ENCODE measurements around the gene TMEM253. TPM values are rescaled to one million over a fixed set of nuclear protein-coding genes. Genes with fewer than 3 reads are reported as not detected.
A peak's percentile ranks its signal among the peaks of the same experiment; 100 is the strongest.

Gene TMEM253
- total RNA-seq, 1 donor from 2014 or later: 1.9 TPM

- Mint-ChIP-seq H3K36me3 (peaks cover 5% of the 10 kb centered on the region), H3K4me3 (peak within 1 kb of the TSS; percentile 88), H3K27ac (peak within 1 kb of the TSS; percentile 95), H3K9me3 (no peaks in the 10 kb centered on the region), H3K4me1 (peaks cover 31% of the 10 kb centered on the region), H3K27me3 (ENCODE audit: low read depth) (peaks cover 7% of the 10 kb centered on the region)
- peak in 1 of 2 experiments; percentile 59 for DNase-seq (ENCODE audit: low spot score in 2 of 2, unreplicated experiment in 2 of 2)
- TF ChIP-seq CTCF (IDR thresholded peaks at IDR 0.05; ENCODE audit: unreplicated experiment): no peak
Observed at GRCh38 chr14:21070083-21070609, 30.7 kb upstream of the TMEM253 start, which contains the start of gene ARHGEF40. TSS of gene ARHGEF40 (plus strand) at chr14:21070304. CDS start at chr14:21070397, 93 bp downstream.

GRCh38 chr14:21070610-21071224 lies 30.1 kb upstream of the TMEM253 start:
- Mint-ChIP-seq H3K4me1 (peaks cover 31% of the 10 kb centered on the region), H3K36me3 (peaks cover 8% of the 10 kb centered on the region), H3K9me3 (no peaks in the 10 kb centered on the region), H3K27me3 (ENCODE audit: low read depth) (peaks cover 7% of the 10 kb centered on the region), H3K4me3 (peak overlapping the region; percentile 87), H3K27ac (peak overlapping the region; percentile 93)
- no peak for TF ChIP-seq CTCF (IDR thresholded peaks at IDR 0.05; ENCODE audit: unreplicated experiment)
- peak in 1 of 2 experiments; percentile 49 for DNase-seq (ENCODE audit: low spot score in 2 of 2, unreplicated experiment in 2 of 2)

GRCh38 chr14:21071225-21072030 lies 29.4 kb upstream of the TMEM253 start:
- Mint-ChIP-seq H3K27me3 (ENCODE audit: low read depth) (peaks cover 7% of the 10 kb centered on the region), H3K9me3 (no peaks in the 10 kb centered on the region), H3K4me1 (peaks cover 31% of the 10 kb centered on the region), H3K36me3 (peaks cover 15% of the 10 kb centered on the region), H3K27ac (peak overlapping the region; percentile 93), H3K4me3 (peak overlapping the region; percentile 87)
- peak; percentile 75 to 81 for DNase-seq (ENCODE audit: low spot score in 2 of 2, unreplicated experiment in 2 of 2)
- no peak for TF ChIP-seq CTCF (IDR thresholded peaks at IDR 0.05; ENCODE audit: unreplicated experiment)

- no peak for DNase-seq (ENCODE audit: low spot score in 2 of 2, unreplicated experiment in 2 of 2)
- H3K9me3 Mint-ChIP-seq: no peaks in the 10 kb centered on the region
- H3K27me3 Mint-ChIP-seq (ENCODE audit: low read depth): peaks cover 7% of the 10 kb centered on the region
- H3K36me3 Mint-ChIP-seq: peaks cover 19% of the 10 kb centered on the region
- peaks cover 31% of the 10 kb centered on the region for H3K4me1 Mint-ChIP-seq
- TF ChIP-seq CTCF (IDR thresholded peaks at IDR 0.05; ENCODE audit: unreplicated experiment): no peak
- peak overlapping the region; percentile 87 for H3K4me3 Mint-ChIP-seq
- H3K27ac Mint-ChIP-seq: peak overlapping the region; percentile 93
Observed at GRCh38 chr14:21072031-21072473, 28.8 kb upstream of the TMEM253 start.

- no peak for DNase-seq (ENCODE audit: low spot score in 2 of 2, unreplicated experiment in 2 of 2)
- H3K36me3 Mint-ChIP-seq: peaks cover 26% of the 10 kb centered on the region
- H3K27me3 Mint-ChIP-seq (ENCODE audit: low read depth): peaks cover 7% of the 10 kb centered on the region
- H3K4me3 Mint-ChIP-seq: peak overlapping the region; percentile 87
- no peaks in the 10 kb centered on the region for H3K9me3 Mint-ChIP-seq
- peak overlapping the region; percentile 93 for H3K27ac Mint-ChIP-seq
- no peak for TF ChIP-seq CTCF (IDR thresholded peaks at IDR 0.05; ENCODE audit: unreplicated experiment)
- peaks cover 31% of the 10 kb centered on the region for H3K4me1 Mint-ChIP-seq
Observed at GRCh38 chr14:21072781-21073339, 28.0 kb upstream of the TMEM253 start.
